Measurements from ENCODE around the gene GLRB.
"Not testable (repeated sequence)": the region's sequence is repeated elsewhere in the genome, so short reads cannot be mapped to it uniquely, and the experiment has no call there.

Gene GLRB

DNA sequence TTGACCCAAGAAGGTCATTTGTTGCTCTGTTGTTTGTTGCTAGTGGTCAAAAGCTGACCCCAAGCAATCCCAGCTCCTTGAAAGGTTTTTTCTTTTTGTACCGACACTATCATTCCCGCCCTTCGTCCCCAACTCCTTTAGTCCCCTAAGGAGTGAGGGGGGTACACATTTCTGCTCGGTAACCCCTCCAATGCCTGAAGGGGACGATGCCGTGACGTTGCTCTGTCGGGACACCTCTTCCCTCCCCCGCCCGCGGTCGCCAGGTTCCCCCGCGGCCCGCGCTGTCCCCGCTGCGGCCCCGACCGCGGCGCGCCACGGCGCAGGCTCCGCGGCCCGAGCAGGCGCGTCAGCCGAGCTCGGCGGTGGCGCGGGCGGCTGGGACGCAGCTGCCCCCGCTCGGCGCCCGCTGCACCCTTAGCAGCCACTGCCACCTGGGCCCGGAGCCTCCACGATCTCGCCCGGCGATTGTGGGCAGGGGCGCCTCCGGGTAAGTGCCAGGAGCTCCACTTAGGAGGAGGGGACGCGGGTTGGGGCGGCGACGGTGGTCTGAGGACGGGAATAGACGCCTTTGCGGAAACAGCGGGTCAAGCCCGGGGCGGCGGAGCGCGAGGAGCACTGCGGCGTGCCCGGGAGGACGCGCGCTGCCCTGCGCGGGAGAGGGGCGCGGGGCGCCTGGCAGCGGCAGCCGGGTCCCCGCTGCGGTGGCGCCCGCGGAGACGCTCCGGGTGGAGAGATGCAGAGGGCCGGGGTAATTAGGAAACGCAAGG lies at the start of gene GLRB:
Gene GLRB (plus strand): TSS at position 340 of the 767 bp plus-strand sequence. CDS start 1,875 bp downstream, outside the sequence.
- ATAC-seq: no peak

GRCh38 chr4:157035471-157035870 lies 40.5 kb upstream of the GLRB start:
- ATAC-seq: no peak

DNA sequence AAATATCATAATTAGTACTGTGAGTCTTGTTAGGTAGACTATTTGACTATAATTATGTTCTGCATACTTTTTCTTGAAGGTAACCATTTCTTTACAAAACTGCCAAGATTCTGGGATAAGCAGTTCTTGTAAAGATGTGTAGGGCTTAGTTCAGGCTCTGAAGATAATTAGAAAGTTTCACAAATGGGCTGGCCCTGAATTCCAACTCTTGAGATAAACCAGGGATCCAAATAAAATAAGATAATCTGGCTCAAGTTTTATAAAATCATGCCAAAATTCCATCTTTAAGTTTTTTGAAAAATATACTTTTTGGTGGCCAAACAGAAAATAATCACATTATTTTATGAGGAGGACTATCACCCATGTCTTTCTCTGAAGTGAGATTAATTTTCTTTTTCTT lies 35.5 kb upstream of the GLRB start:
- ATAC-seq: no peak

DNA sequence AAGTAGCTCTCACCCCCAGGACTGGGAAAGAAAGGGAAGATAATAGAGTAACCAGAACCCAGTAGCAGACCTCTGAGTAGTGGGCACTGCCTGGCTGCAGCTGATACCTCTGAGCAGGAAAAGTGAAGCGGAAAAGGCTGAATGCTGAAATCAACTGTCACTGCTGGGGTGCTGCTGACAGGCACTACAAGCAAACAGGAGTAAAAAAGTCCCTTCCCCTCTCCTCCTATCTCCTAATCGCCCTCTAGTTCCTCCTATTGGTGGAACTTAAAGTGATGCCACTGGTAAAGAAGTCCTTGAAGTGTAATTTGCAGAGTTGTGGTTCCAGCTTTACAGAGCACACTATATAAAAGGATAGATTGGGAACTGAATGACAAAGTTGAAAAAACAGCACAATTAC lies 32.8 kb upstream of the GLRB start:
- no peak for ATAC-seq

DNA sequence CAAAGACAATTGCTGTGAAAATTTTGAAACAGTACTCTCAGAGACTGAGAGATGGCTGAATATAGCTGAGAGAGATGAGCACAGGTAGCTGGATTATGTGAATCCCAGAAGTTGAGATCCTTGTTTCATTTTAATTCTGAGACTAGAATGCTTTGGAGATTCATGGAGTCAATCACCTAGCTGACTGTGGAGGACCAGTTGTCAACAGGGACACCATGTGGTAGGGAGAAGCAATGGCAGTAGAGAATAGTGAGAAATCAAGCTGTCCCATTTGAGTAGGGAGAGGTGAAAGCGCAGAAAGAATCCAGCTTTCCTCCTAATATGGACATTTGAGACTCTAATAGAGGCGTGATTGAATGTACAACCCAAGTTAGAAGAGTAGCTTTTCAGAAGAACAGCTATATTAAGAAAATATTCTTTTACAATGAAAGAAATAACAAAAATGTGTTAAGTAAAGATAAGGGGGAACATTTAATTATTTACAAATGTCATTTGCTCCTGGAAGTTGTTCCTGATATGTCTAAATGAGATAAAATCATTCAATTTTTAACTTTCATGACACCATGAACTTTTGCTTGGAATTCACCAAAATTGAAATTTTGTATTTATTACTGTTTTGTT lies 30.3 kb upstream of the GLRB start:
- ATAC-seq: no peak

DNA sequence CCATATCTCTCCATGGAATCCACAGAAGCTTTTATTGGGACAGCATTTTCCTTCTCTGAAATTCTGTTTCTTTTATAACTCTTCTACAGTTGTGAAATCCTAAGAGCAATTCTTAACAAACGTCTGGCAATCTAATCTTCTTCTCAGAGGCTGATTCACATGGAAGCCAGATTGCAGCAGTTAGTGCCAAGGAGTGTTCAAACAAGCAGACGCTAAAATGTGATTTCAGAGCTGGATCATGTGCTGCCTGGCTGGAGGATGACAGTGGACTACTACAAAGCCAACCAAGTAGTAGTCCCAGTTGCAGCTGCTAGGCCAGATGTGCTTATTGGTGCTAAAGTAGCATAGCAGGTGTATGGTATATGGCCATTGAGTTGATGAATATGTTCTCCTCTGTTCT lies 27.7 kb upstream of the GLRB start:
- ATAC-seq: no peak

- no peak for ATAC-seq
These were observed 25.4 kb upstream of the GLRB start for GRCh38 chr4:157050561-157050960.

DNA sequence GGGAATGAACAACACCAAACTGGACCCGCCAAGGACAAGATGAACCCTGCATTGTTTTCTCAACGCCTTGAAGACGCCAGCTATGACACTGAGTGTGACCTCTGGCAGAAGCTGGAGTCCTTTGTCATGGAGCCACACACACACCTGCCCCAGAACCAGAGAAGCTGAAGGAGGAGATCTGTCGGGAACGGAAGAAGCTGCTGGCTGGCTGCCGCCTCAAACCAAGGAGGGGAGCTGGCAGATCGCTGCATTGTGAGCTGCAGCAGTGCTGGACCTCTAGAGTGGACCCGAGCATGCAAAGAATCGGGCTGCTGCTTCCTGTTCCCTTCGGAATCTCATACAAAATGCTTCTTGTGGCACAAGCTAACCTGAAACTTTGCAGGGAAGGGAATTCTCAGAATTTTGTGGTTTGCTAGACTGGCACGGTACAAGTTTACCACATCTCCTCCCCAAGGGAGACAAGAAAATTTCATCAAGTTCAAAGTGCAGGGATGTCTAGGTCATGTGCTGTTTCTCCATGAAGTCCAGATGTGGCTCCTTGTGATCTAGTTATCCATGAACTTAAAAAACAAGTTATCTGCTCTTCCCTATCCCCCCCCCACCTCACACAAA lies 23.4 kb upstream of the GLRB start:
- no peak for ATAC-seq

DNA sequence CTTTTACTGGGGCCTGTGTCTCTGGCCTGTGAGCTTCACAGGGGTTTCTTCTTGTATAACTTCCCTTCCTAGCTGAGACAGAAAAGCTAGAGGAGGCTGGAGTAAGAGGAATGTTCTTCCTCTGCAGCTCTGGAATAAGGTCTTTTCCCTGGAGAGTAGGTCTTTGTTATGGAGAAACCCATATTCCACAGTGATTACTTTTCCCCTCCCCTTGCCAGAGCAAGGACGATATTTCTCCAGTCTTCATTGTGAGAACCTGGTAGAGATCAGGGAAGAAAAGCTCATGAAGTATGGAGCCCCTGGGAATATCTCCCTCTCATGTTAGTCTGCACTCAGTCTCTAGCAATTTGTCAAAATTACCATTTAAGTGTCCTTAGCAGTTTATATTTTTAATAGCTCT lies 18.7 kb upstream of the GLRB start:
- ATAC-seq: no peak

DNA sequence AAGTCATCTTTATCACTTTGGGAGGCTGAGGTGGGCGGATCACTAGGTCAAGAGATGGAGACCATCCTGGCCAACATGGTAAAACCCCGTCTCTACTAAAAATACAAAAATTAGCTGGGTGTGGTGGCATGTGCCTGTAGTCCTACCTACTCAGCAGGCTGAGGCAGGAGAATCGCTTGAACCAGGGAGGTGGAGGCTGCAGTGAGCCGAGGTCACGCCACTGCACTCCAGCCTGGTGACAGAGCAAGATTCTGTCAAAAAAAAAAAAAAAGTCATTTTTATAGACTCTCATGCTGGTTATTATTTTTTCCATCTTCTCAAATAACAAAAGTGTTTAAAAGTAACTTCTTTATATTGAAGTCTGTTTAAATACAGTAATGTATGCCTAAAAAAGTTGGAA lies 17.1 kb upstream of the GLRB start:
- not testable (repeated sequence) for ATAC-seq

- no peak for ATAC-seq
These were observed 3.9 kb upstream of the GLRB start for GRCh38 chr4:157072002-157072401.

DNA sequence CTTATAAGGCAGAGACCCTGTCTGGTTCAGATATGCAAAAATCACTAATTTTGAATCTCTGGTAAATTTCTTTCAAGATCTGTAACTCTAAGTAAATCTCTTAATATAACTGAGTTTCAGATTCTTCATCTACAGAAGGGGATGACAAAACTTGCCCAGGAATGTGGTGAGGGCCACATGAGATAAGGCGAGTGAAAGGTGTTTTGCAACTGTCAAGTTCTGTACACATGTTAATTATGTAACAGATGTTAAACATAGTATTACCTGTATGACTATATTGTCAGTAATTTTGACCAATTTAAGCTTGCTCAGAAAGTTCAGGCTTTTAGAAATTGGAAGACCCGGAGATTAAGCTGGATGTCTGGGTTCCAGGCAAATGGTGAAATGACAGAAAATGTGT lies 549 bp upstream of the GLRB start:
- no peak for ATAC-seq

- no peak for ATAC-seq
These were observed 613 bp downstream of the GLRB start for GRCh38 chr4:157076578-157076947.

DNA sequence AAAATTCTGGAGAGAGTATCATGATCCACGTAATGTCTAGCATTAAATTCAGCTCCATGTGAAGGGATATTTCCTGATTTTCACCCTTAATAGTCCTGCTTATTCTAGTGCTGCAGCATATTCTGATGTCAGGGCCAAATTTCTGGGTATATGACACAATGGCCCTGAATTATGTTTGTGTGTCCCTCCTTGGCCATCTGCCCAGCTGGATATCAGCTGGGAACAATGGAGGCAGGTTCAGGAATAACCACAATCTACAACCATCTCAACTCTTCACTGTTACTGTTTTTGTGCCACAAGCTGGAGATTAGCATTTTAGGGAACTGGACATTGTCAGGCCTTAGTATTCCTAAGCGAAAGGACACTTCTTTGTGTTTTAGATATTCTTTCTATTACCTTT lies 3.5 kb downstream of the GLRB start:
- ATAC-seq: no peak

DNA sequence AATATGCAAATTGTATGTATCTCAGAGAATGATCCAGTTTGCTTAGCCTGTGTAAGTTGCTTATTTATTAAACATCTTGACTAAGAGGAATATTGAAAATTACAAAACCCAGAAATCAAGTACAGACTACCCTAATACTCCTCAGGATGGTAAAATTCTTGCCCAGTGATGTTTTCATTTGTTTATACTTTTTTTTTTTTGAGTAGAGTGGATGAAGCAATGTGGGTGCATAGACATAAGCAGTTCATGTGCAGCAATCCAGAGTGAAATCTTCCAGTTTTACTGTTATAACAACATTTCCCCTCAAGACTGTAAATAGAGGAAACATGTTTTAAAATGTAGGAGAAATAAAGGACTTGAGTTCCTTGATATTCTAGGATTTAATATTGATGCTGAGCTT lies 4.7 kb downstream of the GLRB start:
- ATAC-seq: no peak

DNA sequence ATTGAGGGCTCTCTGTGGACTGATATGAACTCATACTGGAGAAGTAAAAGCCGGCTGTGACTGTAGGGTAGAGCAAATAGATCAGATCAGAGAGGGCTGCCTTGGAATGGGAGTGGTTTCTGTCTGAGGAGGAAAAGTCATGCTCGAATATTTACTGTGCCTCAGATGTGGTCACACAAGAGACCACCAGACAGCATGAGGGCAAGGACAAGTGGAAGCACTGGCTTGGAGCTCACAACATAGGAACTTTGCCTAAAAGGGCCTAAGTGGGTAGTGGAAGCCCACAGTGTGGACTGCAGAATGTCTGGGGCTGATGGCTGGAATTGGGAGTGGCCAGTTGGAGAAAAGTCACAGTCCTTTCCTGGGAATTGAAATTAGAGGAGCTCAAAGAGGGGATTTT lies 19.8 kb downstream of the GLRB start:
- ATAC-seq: no peak

- no peak for ATAC-seq
These were observed 20.5 kb downstream of the GLRB start for GRCh38 chr4:157096439-157096838.

GRCh38 chr4:157099506-157099905 lies 23.6 kb downstream of the GLRB start:
- ATAC-seq: no peak

DNA sequence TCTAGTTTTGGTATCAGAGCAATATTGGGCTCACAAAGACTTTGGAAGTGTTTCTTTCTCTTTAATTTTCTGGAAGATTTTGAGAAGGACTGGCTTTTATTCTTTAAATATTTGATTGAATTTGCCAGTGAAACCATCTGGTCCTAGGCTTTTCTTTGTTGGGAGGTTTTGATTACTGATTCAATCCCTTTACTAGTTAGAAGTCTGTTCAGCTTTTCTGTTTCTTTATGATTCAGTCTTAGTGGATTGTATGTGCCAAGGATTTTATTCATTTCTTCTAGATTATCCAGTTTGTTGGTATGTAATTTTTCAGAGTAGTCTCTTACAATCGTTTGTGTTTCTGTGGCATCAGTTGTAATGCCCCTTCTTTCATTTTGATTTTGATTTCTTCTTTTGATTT lies 28.6 kb downstream of the GLRB start:
- ATAC-seq: no peak

- ATAC-seq: no peak
These were observed 38.7 kb downstream of the GLRB start for GRCh38 chr4:157114671-157115070.

- ATAC-seq: no peak
These were observed 39.8 kb downstream of the GLRB start for GRCh38 chr4:157115613-157116335.

DNA sequence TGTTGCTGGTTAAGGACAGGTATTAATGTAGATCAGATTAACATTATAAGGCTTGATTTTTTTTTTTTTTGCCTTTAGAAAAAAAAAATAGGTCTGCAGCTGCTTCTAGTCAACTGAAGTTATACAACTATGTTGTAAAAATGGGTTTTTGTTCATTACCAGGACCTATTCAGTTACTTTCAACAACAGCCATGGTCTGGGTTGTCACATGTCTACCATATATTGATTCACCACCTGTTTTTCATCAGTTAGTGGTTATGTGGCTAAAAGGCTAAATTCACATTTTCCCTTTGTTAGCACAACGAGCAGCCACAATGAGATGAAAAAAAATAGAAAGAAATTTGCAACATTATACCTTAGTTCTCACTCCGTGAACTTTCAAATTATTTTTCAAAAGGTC lies 45.5 kb downstream of the GLRB start:
- ATAC-seq: no peak

DNA sequence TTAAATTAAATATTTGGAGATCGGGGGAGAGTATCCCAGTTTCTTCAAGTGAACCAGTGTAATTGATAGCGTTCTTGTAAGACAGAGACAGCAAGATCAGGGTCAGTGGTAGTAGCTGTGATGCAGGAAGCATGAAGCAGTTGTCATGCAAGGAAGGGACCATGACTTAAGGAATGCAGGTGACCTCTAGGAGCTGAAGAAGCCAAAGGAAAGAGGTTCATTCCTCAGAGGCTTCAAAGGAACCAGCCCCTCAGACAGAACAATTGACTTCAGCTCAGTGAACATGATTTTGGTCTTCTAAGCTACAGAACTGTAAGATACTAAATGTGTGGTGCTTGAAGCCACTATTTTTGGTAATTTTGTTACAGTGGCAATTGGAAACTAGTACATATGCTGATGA lies 51.6 kb downstream of the GLRB start:
- no peak for ATAC-seq

DNA sequence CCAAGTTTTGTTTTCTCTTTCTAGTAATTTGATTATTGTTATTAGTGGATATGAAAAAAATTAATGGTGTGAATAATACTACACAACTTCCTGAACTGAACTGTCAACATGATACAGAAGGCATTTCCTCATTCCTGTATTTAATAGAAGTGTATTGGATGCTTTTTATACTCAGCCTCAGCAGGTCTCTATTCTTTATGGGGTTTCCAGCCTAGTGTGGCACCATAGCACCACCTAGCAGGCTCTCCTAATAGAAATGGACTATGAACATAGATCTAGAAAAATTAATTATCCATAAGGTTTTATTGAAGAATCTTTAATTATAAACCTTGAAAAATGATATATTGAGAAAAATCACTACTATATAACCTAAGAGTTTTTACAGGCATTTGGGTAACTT lies 52.4 kb downstream of the GLRB start:
- ATAC-seq: no peak

All from activated CD4-positive, CD25-positive, alpha-beta regulatory T cell treated with anti-CD3 and anti-CD28 coated beads, Interleukin-2, amount 50 U/mL, for 24 hours (primary cell).